SU-DHL-6 (cell line): ENCODE data around the gene SF3A1.

Experiments
- H2AFZ ChIP-seq: fragments of 200-600 bp; sonication (generic); 2 replicates; pipeline ENCODE4 v1.6.1; 2014; ENCODE audit warnings: low read depth, mild to moderate bottlenecking, moderate library complexity, mixed read lengths, antibody characterized with exemption, low read length; ENCODE audit not compliant: severe bottlenecking
- H3F3A ChIP-seq: fragments of 200-600 bp; shearing (Covaris generic); 2 replicates; pipeline ENCODE4 v1.6.0; 2016; ENCODE audit warnings: antibody characterized with exemption, mild to moderate bottlenecking; ENCODE audit not compliant: insufficient read depth
- H3K27ac ChIP-seq: fragments of 200-600 bp; sonication (generic); 2 replicates; pipeline ENCODE4 v1.5.1; 2016; ENCODE audit warnings: low read depth, mild to moderate bottlenecking, low read length, moderate library complexity, mixed read lengths
- H3K27me3 ChIP-seq: fragments of 200-600 bp; sonication (generic), shearing (Covaris generic); 2 replicates; pipeline ENCODE4 v1.6.0; 2014; ENCODE audit warnings: mild to moderate bottlenecking, low read length
- H3K36me3 ChIP-seq: fragments of 200-600 bp; sonication (generic); 2 replicates; pipeline ENCODE4 v1.6.1; 2014; ENCODE audit warnings: mild to moderate bottlenecking, low read length, mixed read lengths
- H3K4me2 ChIP-seq: fragments of 300-600, 200-600 bp; shearing (Covaris generic), sonication (generic); 2 replicates; pipeline ENCODE4 v1.6.0; 2014; ENCODE audit warnings: low read length, low read depth, mild to moderate bottlenecking; ENCODE audit not compliant: poor library complexity, severe bottlenecking
- H3K4me3 ChIP-seq: fragments of 200-600 bp; sonication (generic); 2 replicates; pipeline ENCODE4 v1.5.1; 2014; ENCODE audit warnings: antibody characterized with exemption, low read length, mild to moderate bottlenecking, mixed read lengths; ENCODE audit not compliant: insufficient read depth, poor library complexity, severe bottlenecking
- H3K79me2 ChIP-seq: fragments of 200-600 bp; sonication (generic); 2 replicates; pipeline ENCODE4 v1.6.1; 2014; ENCODE audit warnings: mild to moderate bottlenecking, low read length, moderate library complexity; ENCODE audit not compliant: insufficient read depth
- H3K9ac ChIP-seq: fragments of 200-600 bp; sonication (generic); 2 replicates; pipeline ENCODE4 v1.7.0; 2014; ENCODE audit warnings: mild to moderate bottlenecking, low read length
- H3K9me2 ChIP-seq: fragments of 200-600 bp; sonication (generic); replicated peaks from 2 replicates; pipeline ENCODE4 v1.6.1; 2014; ENCODE audit warnings: low read length; ENCODE audit not compliant: insufficient read depth
- H3K9me3 ChIP-seq: fragments of 200-600 bp; sonication (generic); 2 replicates; pipeline ENCODE4 v1.6.1; 2014; ENCODE audit warnings: low read length, mixed read lengths; ENCODE audit not compliant: insufficient read depth
- H4K20me1 ChIP-seq: fragments of 200-600 bp; sonication (generic); 2 replicates; pipeline ENCODE4 v1.6.1; 2014; ENCODE audit warnings: low read depth, mild to moderate bottlenecking, antibody characterized with exemption, low read length, moderate library complexity, mixed read lengths
- CTCF ChIP-seq: fragments of 200-600 bp; sonication (generic); IDR thresholded peaks from one replicate; pipeline ENCODE4 v1.5.1; 2017; ENCODE audit warnings: antibody characterized with exemption, mild to moderate bottlenecking, low read length, moderate library complexity; ENCODE audit not compliant: insufficient read depth, poor library complexity, severe bottlenecking
- EZH2phosphoT487 ChIP-seq: fragments of 200-600 bp; sonication (generic), shearing (Covaris generic); conservative IDR thresholded peaks from 2 replicates; pipeline ENCODE4 v1.6.1; 2018; ENCODE audit warnings: mild to moderate bottlenecking, antibody characterized with exemption, low read length, moderate library complexity, mixed read lengths

SF3A1 gene

GRCh38 chr22:30357650-30358215 lies 1.0 kb upstream of the SF3A1 start:
- TF ChIP-seq CTCF: no peak
- Histone ChIP-seq H2AFZ (no peak overlapping the region), H3K27me3 (no peaks in the 10 kb centered on the region), H3K9me3 (no peaks in the 10 kb centered on the region), H3K79me2 (peaks cover 33% of the 10 kb centered on the region), H3K9me2 (no peaks in the 10 kb centered on the region), H3K9ac (0 out of 2 replicates have a peak overlapping the region, but pooled peaks have one; percentile 90), H3K4me3 (no peak overlapping the region), H3K36me3 (no peaks in the 10 kb centered on the region), H4K20me1 (peaks cover 2% of the 10 kb centered on the region; the same call in 1 of the 2 replicates), H3K4me2 (peak overlapping the region; percentile 79), H3K27ac (no peak overlapping the region), H3F3A (no peaks in the 10 kb centered on the region)

GRCh38 chr22:30357236-30357570 lies 509 bp upstream of the SF3A1 start:
- Histone ChIP-seq H2AFZ (peak overlapping the region; percentile 85), H3K9me3 (no peaks in the 10 kb centered on the region), H3K79me2 (peaks cover 37% of the 10 kb centered on the region), H3K9ac (peak overlapping the region; percentile 90), H3K36me3 (no peaks in the 10 kb centered on the region), H4K20me1 (peaks cover 2% of the 10 kb centered on the region; the same call in 1 of the 2 replicates), H3K27ac (no peak overlapping the region), H3K4me2 (peak overlapping the region; percentile 79), H3K9me2 (no peaks in the 10 kb centered on the region), H3K27me3 (no peaks in the 10 kb centered on the region), H3K4me3 (peak overlapping the region; percentile 95), H3F3A (no peaks in the 10 kb centered on the region)
- TF ChIP-seq EZH2phosphoT487 (no peak), CTCF (no peak)

- no peak overlapping the region for H3K27ac ChIP-seq
- no peak overlapping the region for H2AFZ ChIP-seq
- H4K20me1 ChIP-seq: peaks cover 2% of the 10 kb centered on the region; the same call in 1 of the 2 replicates
- H3K9me3 ChIP-seq: no peaks in the 10 kb centered on the region
- H3K9ac ChIP-seq: no peak overlapping the region
- H3K27me3 ChIP-seq: no peaks in the 10 kb centered on the region
- H3K4me2 ChIP-seq: peak overlapping the region; percentile 79
- no peaks in the 10 kb centered on the region for H3K9me2 ChIP-seq
- no peak overlapping the region for H3K4me3 ChIP-seq
- H3K36me3 ChIP-seq: peaks cover 5% of the 10 kb centered on the region; the same call in 1 of the 2 replicates
- peaks cover 51% of the 10 kb centered on the region for H3K79me2 ChIP-seq
- H3F3A ChIP-seq: no peaks in the 10 kb centered on the region
- TF ChIP-seq EZH2phosphoT487: no peak
- TF ChIP-seq CTCF: no peak
These were observed 2.0 kb downstream of the SF3A1 start for GRCh38 chr22:30354644-30355043.
